ENCODE measurements around the gene ACLY.
A peak's percentile ranks its signal among the peaks of the same experiment; 100 is the strongest.

Gene ACLY

DNA sequence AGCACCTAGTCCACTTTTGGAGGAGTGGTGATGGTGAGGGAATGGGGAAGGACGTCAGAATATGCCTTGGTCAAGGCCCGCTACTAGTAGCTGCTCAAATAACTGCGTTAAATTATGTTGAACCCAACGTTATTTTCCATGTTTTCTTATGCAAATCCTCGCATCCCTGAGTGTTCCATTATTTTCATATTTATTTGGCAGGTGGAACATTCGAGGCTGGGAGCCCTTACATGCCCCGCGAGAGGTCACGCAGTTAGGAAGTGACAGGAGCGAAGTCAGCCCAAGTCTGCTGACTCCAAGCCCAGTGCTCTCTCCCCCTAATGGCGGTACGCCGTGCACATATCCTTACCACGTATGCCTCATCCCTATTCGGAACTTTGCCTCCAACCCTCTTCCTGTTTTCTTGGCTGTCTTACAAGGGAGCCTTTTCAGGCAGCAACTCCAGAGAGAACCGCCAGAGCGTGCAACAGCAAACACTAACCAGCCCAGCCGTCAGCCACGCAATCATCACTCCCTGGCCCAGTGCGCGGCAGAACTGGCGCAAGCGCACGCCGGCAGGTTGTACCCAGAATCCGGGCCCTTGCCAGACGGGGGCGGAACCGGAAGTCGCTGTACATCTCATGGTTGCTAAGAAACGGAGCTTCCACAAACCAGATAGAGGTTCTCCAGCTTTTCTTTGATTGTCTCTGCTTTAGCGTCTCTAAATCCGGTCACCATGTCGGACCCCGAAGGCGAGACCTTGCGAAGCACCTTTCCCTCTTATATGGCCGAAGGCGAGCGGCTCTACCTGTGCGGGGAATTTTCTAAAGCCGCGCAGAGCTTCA is 11.5 kb upstream of the ACLY start, which contains the start of gene ODAD4 (continued):
- TF ChIP-seq EGR2 (tag by site-specific recombination; IDR thresholded peaks at IDR 0.05; ENCODE audit: low read depth) (no peak), ZNF416 (tag by site-specific recombination; IDR thresholded peaks at IDR 0.05) (no peak), ZNF184 (tag by site-specific recombination; IDR thresholded peaks at IDR 0.05) (no peak), ZNF701 (tag by site-specific recombination; IDR thresholded peaks at IDR 0.05) (0 out of 2 replicates have a peak, but pooled peaks have one; percentile 8), ZNF37A (tag by site-specific recombination; IDR thresholded peaks at IDR 0.05) (no peak), ZSCAN23 (tag by site-specific recombination; IDR thresholded peaks at IDR 0.05) (no peak), ZNF514 (tag by site-specific recombination; IDR thresholded peaks at IDR 0.05) (no peak), ZNF549 (tag by site-specific recombination; IDR thresholded peaks at IDR 0.05) (no peak), ZNF2 (tag by site-specific recombination; IDR thresholded peaks at IDR 0.05) (peak; percentile 69; the same call in 1 of the 2 replicates), ZNF677 (tag by site-specific recombination; IDR thresholded peaks at IDR 0.05) (no peak), ZNF654 (tag by site-specific recombination; IDR thresholded peaks at IDR 0.05; ENCODE audit: low read depth) (no peak; the same call in 1 of the 2 replicates), ZNF302 (tag by site-specific recombination; IDR thresholded peaks at IDR 0.05; ENCODE audit: low read depth) (no peak), MYNN (tag by site-specific recombination; IDR thresholded peaks at IDR 0.05; ENCODE audit: borderline replicate concordance) (no peak), ZNF837 (tag by site-specific recombination; IDR thresholded peaks at IDR 0.05) (no peak), ZNF211 (tag by site-specific recombination; IDR thresholded peaks at IDR 0.05; ENCODE audit: low read depth) (no peak), ZXDB (tag by site-specific recombination; IDR thresholded peaks at IDR 0.05) (no peak), ZEB2 (tag by site-specific recombination; IDR thresholded peaks at IDR 0.05) (peak; percentile 67; the same call in 1 of the 2 replicates), ZNF248 (tag by site-specific recombination; IDR thresholded peaks at IDR 0.05) (no peak), WT1 (tag by site-specific recombination; IDR thresholded peaks at IDR 0.05) (peak; percentile 60; the same call in 1 of the 2 replicates), ZNF660 (tag by site-specific recombination; IDR thresholded peaks at IDR 0.05) (peak; percentile 86), GLIS1 (tag by site-specific recombination; IDR thresholded peaks at IDR 0.05) (peak; percentile 11; the same call in 1 of the 2 replicates), ZNF521 (tag by site-specific recombination; IDR thresholded peaks at IDR 0.05) (no peak), ZNF530 (tag by site-specific recombination; IDR thresholded peaks at IDR 0.05; ENCODE audit: low read depth) (no peak), ZNF777 (tag by site-specific recombination; IDR thresholded peaks at IDR 0.05; ENCODE audit: borderline replicate concordance) (no peak), ZNF239 (tag by site-specific recombination; IDR thresholded peaks at IDR 0.05) (0 out of 2 replicates have a peak, but pooled peaks have one; percentile 46), ZNF133 (tag by site-specific recombination; IDR thresholded peaks at IDR 0.05) (no peak), BCL11A (tag by site-specific recombination; IDR thresholded peaks at IDR 0.05; ENCODE audit: low read depth) (no peak), PRDM1 (tag by site-specific recombination; IDR thresholded peaks at IDR 0.05) (no peak), ZNF560 (tag by site-specific recombination; IDR thresholded peaks at IDR 0.05; ENCODE audit: borderline replicate concordance) (no peak), ZNF510 (tag by site-specific recombination; IDR thresholded peaks at IDR 0.05; ENCODE audit: insufficient replicate concordance) (no peak), ZNF768 (tag by site-specific recombination; IDR thresholded peaks at IDR 0.05) (peak; percentile 78; the same call in 1 of the 2 replicates), ZNF140 (tag by site-specific recombination; IDR thresholded peaks at IDR 0.05) (no peak), SP7 (tag by site-specific recombination; IDR thresholded peaks at IDR 0.05) (peak; percentile 81)
- TF ChIP-seq, protein P1, sequence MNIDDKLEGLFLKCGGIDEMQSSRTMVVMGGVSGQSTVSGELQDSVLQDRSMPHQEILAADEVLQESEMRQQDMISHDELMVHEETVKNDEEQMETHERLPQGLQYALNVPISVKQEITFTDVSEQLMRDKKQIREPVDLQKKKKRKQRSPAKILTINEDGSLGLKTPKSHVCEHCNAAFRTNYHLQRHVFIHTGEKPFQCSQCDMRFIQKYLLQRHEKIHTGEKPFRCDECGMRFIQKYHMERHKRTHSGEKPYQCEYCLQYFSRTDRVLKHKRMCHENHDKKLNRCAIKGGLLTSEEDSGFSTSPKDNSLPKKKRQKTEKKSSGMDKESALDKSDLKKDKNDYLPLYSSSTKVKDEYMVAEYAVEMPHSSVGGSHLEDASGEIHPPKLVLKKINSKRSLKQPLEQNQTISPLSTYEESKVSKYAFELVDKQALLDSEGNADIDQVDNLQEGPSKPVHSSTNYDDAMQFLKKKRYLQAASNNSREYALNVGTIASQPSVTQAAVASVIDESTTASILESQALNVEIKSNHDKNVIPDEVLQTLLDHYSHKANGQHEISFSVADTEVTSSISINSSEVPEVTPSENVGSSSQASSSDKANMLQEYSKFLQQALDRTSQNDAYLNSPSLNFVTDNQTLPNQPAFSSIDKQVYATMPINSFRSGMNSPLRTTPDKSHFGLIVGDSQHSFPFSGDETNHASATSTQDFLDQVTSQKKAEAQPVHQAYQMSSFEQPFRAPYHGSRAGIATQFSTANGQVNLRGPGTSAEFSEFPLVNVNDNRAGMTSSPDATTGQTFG (tag by site-specific recombination; IDR thresholded peaks at IDR 0.05; ENCODE audit: borderline replicate concordance): no peak
- TF ChIP-seq, protein P2, sequence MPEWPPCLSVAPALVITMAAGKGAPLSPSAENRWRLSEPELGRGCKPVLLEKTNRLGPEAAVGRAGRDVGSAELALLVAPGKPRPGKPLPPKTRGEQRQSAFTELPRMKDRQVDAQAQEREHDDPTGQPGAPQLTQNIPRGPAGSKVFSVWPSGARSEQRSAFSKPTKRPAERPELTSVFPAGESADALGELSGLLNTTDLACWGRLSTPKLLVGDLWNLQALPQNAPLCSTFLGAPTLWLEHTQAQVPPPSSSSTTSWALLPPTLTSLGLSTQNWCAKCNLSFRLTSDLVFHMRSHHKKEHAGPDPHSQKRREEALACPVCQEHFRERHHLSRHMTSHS (tag by site-specific recombination; IDR thresholded peaks at IDR 0.05): no peak
- TF ChIP-seq, protein P3, sequence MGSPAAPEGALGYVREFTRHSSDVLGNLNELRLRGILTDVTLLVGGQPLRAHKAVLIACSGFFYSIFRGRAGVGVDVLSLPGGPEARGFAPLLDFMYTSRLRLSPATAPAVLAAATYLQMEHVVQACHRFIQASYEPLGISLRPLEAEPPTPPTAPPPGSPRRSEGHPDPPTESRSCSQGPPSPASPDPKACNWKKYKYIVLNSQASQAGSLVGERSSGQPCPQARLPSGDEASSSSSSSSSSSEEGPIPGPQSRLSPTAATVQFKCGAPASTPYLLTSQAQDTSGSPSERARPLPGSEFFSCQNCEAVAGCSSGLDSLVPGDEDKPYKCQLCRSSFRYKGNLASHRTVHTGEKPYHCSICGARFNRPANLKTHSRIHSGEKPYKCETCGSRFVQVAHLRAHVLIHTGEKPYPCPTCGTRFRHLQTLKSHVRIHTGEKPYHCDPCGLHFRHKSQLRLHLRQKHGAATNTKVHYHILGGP (tag by site-specific recombination; IDR thresholded peaks at IDR 0.05): no peak
- TF ChIP-seq, protein P4, sequence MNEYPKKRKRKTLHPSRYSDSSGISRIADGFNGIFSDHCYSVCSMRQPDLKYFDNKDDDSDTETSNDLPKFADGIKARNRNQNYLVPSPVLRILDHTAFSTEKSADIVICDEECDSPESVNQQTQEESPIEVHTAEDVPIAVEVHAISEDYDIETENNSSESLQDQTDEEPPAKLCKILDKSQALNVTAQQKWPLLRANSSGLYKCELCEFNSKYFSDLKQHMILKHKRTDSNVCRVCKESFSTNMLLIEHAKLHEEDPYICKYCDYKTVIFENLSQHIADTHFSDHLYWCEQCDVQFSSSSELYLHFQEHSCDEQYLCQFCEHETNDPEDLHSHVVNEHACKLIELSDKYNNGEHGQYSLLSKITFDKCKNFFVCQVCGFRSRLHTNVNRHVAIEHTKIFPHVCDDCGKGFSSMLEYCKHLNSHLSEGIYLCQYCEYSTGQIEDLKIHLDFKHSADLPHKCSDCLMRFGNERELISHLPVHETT (tag by site-specific recombination; IDR thresholded peaks at IDR 0.05): peak; percentile 72

Measured in HEK293 (cell line).